DND-41 (cell line): ENCODE measurements around the gene MARCHF3.

Source experiments
- EZH2 ChIP-seq: IDR thresholded peaks from 3 replicates; pipeline ENCODE4 v1.6.1; 2012; ENCODE audit warnings: borderline replicate concordance, low read depth, mild to moderate bottlenecking, moderate library complexity, low read length, inconsistent platforms; ENCODE audit not compliant: severe bottlenecking
- TF ChIP-seq, protein P1 (sequence below): IDR thresholded peaks from 2 replicates; pipeline ENCODE4 v1.5.1; 2012; ENCODE audit warnings: borderline replicate concordance, low read length, moderate library complexity, mild to moderate bottlenecking; ENCODE audit not compliant: poor library complexity, severe bottlenecking; ENCODE audit errors: extremely low read depth

DNA sequence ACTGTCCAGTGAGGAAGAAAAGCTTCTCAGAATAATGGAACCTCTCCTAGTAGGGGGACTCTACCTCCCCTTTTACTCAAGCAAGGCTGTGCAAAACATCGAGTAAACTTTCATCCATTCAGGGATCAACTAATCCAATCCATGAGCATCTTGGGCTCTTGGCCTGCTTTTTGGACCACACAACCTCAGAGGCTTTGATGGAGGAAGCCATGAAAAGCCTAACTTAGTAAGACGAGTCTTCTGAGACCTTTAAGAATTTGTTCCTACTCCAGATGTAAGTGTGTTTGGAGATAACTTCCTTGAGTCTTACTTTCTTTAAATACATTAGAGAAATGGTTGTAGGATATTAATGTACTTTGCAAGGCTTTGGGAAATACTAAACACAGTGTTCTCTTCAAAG lies 49.1 kb downstream of the MARCHF3 start:
- TF ChIP-seq, protein P1, sequence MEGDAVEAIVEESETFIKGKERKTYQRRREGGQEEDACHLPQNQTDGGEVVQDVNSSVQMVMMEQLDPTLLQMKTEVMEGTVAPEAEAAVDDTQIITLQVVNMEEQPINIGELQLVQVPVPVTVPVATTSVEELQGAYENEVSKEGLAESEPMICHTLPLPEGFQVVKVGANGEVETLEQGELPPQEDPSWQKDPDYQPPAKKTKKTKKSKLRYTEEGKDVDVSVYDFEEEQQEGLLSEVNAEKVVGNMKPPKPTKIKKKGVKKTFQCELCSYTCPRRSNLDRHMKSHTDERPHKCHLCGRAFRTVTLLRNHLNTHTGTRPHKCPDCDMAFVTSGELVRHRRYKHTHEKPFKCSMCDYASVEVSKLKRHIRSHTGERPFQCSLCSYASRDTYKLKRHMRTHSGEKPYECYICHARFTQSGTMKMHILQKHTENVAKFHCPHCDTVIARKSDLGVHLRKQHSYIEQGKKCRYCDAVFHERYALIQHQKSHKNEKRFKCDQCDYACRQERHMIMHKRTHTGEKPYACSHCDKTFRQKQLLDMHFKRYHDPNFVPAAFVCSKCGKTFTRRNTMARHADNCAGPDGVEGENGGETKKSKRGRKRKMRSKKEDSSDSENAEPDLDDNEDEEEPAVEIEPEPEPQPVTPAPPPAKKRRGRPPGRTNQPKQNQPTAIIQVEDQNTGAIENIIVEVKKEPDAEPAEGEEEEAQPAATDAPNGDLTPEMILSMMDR, result no peak
- no peak for TF ChIP-seq EZH2
